ENCODE data around the gene LONP2. TPM values are rescaled to one million over a fixed set of nuclear protein-coding genes. Genes with fewer than 3 reads are reported as not detected.
"Not testable (repeated sequence)": the region's sequence is repeated elsewhere in the genome, so short reads cannot be mapped to it uniquely, and the experiment has no call there.

LONP2 gene
- polyA plus RNA-seq, 1 donor, result 90.4 TPM

DNA sequence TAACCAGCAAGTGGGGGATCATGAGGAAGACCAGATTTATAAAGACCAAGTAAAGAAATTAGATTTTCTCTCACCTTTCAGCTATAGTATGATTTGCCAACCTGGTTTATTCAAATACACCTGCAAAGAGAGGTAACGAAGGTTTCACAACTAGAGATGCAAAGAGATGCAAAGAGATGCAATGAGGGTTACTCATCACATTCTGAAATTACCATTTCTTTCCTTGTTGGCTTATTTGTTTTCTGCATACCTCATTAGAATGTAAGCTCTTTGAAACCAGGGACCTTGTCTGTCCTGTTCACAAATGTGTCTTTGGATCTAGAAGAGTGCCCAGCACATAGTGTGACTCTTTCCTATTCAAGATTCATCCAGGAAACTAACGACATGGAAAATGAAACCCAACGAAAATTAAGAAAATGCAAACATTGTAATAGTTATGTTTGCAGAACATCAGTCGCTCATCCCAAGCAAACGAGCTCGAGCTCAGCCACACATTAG, 9.0 kb upstream of the LONP2 start:
- DNase-seq, result no peak

DNA sequence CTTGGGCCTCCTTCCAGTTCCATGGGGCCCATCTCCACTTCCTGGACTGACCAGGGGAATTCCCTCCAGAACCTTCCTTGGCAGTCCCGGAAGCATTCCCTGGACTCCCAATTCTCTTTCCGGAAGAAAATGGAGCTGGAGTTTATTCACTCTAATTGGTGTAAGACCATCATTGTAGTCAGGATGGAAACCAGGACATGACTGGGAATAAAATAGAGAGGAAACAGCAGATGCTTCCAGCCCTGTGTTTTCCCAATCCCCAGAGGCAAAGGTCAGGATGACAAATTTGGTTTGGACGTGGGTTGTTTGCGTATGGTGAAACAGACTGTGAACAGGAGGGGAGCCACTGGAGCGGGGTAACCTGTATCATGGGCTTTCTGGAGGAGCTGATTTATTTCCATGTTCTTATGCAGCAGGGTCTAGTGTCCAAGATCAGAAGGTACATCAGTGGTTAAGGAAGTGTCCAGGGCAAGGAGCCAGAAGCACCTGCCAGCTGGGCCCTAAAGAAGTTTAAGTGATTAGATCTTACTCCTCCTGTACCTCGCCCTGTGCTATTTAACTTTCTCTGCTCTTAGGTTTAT, 8.5 kb upstream of the LONP2 start:
- no peak for DNase-seq

DNA sequence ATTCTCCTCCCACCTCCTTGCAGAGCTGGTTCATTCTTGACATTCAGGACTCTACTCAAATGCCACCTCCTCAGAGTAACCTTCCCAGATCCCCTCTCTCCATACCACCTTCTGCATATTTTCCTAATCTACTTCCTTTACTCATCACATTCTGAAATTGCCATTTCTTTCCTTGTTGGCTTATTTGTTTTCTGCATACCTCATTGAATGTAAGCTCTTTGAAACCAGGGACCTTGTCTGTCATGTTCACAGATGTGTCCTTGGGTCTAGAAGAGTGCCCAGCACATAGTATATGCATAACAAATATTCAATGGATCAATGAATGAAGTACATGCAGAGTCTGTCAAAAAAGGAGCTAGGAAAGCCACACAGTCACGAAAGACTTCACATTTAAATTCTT, 7.8 kb upstream of the LONP2 start:
- no peak for DNase-seq

DNA sequence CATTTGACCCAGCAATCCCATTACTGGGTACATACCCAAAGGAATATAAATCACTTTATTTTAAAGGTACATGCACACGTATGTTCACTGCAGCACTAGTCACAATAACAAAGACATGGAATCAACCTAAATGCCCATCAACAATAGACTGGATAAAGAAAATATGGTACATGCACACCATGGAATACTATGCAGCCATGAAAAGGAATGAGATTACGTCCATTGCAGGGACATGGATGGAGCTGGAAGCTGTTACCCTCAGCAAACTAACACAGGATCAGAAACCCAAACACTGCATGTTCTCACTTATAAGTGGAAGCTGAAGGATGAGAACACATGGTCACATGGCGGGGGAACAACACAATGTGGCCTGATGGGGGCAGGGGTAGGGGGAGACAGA, 4.0 kb upstream of the LONP2 start:
- DNase-seq, result not testable (repeated sequence)

DNA sequence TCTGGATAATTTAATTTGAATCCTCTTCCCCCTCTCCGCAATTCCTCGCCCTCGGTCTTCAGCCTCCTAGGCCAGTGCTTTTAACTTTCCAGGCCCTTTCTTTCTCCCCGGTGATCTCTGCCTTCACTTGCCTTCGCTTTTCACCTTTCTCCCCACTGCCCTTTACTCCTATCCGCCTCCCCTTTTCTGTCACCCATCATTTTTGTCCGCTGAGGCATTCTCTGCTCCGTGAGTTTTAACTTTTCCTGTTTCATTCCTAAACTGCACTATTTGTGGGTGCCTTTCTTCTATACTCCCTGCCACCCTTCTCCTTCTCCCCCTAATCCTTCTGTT, 729 bp downstream of the LONP2 start:
- no peak for DNase-seq

DNA sequence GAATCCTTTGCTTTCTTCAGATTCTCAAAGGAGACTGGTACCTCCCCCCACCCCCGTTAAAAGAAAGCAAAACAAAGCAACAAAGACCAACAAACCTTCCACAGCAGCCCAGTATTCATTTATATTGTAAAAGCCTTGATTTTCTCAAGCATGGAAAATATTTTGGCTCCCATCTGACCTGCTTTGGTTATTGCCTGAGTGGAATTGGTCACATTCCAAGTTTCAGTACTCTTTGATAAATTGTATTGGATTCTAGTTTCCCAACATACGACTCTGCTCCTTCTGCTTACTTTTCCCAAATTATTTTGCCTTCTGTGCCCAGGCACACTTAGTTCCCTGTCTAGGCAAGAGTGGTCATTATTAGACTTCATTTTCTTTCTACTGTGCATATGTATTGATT, 2.0 kb downstream of the LONP2 start:
- DNase-seq, result no peak

DNA sequence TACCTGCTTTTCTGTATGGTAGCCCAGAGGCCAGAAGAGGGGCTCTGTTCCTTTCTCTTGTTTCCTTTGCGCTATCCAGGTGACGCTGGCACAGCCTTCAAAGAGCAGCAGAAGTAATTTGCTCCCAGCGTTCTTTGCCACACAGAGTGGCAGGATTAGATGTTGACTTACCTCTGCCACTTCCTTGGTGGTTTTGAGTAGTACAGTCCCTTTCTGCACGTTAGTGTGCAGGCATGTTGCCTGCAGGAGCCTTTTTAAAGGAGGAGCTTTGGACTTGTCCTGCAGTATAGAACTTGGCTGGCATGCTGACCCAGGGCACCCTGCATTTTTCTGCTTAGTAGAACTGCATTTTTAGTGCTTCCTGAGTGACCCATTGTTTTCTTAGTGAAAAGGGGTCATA, 3.2 kb downstream of the LONP2 start, which contains the start of gene ABCC11:
TSS of gene ABCC11 (minus strand) at position 229 of the 400 bp plus-strand sequence. CDS start 15,618 bp downstream, outside the sequence.
- DNase-seq, result no peak

DNA sequence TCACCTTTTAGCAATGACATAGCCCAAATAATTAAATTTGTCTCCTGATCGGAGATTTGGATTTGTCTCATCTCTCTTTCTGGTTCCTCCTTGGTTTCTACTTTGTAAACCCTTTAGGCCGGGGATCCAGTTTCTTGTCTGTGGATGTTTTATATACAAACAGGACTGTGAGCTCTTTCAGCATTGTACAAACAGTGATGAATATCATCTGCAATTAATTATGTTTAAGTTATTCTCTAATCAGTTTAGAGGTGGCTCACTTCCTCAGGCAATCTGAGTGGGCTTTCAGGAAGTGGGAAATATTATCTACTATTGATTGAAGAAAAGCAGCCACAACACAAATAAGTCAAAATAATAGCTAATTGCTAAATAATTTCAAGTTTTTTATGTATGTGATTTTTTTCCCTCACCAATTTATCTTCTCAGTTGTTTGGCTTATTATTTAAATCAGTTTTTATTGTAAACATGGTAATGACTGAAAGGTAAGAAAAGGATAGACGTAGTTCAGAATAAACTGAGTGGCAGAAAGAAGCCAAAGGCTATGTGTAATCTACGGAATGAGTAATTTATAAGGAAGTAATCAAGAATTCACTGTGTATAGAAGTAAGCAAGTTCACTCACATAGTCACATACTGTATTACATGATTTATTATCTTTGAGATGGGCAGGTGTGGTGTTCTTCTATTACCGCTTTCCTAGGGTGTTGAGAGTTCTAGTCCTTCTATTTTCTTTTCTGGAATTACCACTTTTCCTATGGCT, 6.6 kb downstream of the LONP2 start:
- no peak for DNase-seq

DNA sequence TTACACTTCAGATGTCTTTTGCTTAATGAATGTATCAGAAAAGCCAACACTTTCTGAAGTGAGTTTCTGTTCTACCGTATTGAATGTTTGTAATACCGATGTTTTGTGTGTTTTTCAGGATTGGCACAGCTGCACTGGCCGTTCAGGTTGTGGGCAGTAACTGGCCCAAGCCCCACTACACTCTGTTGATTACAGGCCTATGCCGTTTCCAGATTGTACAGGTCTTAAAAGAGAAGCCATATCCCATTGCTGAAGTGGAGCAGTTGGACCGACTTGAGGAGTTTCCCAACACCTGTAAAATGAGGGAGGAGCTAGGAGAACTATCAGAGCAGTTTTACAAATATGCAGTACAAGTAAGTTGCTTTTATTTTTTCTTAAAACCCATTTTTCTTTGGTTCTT, 7.9 kb downstream of the LONP2 start:
- no peak for DNase-seq

DNA sequence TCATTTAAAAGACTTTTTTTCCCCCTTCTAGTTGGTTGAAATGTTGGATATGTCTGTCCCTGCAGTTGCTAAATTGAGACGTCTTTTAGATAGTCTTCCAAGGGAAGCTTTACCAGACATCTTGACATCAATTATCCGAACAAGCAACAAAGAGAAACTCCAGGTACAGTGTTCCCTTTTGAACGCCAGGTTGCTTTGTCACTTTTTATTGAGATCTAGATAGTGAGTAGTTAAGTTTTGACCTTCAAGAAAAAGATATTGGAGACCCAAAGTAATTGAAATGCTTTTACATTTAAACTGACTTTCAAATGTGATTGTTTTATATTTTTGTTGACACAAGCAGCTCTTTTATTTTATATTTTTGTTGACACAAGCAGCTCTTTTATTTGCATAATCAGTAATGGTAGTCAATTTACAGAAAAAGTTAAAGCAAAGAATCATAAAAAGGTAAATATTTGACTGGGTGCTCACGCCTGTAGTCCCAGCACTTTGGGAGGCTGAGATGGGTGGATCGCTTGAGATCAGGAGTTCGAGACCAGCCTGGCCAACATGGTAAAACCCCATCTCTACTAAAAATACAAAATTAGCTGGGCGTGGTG, 12.6 kb downstream of the LONP2 start:
- no peak for DNase-seq

DNA sequence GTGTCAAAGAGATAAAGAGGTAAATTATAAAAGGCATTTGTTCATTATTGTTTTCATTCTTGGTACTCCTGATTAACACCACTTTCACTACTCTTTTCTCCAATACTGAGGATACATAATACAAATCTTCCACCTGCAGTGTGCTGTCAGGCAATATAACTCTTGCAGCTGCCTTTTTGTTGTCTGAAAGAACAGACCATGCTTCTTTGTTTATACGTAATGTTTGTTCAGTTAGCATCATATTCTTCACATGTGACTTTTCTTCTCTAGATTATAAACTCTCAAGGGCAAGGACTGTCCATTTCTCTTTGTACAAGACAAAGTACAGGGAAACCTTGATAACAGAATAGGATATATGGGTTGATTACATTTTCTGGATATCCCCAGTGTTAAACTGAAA, 17.5 kb downstream of the LONP2 start:
- DNase-seq, result no peak

DNA sequence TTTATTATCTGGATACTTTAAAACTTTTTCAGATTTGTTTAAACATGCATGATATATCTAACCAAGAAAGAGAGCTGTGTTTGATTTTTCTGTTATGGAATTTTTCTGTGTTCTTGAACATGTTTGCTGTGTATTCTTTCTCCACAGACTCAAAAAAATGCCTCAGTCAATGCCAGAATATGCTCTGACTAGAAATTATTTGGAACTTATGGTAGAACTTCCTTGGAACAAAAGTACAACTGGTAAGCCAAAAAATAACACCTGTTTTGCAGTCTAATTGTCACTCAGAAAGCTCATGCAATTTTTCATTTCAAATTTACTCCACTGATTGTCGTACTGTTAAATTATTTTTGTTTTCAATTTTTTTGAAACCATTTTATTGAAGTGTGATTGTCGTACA, 18.5 kb downstream of the LONP2 start:
- no peak for DNase-seq

DNA sequence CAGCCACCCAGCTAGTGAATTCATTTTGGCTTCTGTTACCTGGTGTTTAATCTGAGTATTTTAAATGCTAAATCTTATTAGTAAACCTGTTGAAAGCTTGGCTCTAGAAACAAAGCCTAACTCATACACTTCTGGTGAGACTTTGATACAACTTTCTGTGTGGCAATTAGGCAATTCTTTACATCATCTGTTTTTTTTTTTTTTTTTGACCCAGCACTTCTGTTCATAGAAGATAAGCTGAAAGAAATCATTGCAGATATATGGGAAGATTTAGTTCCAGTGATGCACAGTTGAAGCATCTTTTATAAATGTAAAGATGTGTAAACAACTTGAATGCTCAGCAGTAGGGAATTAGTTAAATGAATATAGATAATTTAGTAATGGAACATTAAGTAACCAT, 24.9 kb downstream of the LONP2 start:
- no peak for DNase-seq

DNA sequence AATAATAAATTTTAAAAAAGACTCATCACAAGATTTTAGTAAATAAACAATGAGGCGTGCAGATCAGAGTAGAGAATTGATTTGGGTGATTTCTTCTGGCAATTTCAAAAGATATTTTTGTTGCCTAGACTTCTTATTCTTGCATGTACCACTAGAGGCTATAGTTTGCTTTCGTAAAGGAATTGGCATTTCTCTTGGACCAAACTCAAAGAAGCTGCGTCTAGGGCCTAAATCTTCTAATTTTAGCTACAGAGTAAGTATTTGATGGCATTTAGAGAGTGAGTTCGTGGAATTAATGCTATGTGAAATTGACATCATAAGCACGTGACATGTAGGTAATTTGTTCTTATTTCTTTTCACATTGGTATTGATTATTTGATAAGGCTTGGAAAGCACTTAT, 27.6 kb downstream of the LONP2 start:
- DNase-seq, result no peak

DNA sequence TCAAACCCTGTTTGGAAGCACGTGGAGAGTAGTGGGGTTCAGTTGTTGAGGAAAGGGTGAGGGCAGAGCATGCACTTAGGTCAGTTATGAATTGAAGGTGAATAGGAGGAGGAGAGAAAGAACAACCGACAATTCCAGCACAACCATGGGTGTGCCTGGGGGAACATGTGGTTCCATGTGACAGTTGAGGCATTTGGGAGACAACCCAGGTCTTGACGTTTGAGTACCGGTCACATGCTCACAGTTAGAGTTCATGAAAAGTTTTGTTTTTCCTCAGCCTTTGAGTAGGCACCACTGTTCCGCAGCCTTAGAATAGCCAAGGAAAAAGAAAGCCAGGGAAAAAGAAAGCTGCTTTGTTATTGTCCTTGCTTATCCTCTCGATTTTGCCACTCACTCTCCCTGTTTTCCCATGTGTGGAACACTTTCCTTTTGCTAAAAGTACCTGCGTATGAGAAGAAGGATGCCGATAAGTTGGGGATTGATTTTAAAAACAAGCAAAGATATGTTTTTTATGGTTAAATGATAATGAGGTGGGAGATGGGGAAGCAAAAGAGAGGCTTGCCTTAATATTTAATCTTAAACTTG, 28.8 kb downstream of the LONP2 start:
- DNase-seq, result no peak

DNA sequence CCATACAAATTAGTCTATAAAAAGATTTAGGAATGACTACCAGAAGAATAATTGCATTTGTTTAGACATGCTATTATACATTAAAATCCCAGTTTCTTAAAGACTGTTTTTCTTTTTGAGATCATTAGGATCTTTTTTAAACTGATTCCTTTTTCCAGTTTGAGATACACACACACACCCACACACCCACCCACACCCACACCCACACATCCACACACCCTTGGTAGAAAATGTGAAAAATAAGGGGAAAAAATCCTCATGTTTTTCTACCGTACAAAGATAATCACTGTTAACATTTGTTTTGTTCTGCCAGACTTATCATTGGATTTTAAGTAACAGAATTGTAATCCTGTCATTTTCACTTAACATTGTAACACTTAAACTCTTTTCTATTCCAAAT, 30.4 kb downstream of the LONP2 start:
- DNase-seq, result no peak

DNA sequence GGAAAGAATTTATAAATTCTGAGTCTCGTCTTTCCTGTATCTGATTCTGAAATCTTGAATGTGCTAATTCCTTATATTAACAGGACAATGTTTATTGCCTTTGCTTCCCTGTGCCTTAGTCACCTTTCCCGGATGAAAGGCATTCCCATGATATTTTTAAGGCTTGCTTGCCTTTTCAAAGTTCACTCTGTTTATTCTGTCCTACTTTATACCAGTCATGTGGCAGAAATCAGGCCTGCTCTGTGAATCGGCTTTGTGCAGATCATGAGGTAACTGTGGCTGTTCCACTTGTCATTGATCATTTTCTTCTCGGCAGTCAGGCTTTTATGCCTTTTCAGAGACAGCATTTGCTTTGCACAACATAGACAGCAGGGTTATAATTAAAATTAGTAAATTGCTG, 32.0 kb downstream of the LONP2 start:
- DNase-seq, result no peak

DNA sequence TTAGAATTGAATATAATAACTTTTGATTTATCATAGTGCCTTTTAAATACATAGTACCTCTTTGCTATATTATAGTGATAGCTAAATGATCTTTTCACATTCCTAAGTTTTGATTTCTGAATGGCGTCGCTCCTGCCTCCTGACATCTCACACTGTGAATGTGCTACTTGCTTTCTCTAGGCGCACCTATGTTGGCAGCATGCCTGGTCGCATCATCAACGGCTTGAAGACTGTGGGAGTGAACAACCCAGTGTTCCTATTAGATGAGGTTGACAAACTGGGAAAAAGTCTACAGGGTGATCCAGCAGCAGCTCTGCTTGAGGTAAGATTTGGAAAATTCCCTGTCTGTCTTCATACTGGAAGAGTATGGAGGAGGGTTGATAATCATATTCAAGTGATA, 33.1 kb downstream of the LONP2 start:
- DNase-seq, result no peak

DNA sequence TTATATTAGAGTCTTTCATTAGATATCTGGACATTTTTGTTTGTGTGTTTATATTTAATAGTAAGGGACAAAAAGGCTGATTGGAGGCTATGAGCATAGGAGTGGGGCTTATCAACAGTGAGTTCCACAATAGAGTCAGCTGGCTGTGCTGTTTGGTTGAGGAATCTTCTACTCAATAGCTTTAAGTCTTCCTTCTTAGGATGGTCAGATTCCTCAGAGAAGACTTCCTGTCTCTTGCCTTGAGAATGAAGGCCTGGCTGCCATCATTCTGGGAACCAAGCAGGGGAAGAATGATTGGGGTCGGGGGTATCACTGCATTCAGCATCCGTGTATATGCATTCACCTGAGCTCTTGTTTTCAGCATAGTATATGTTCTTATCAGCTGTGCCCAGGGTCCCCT, 35.1 kb downstream of the LONP2 start:
- DNase-seq, result no peak

DNA sequence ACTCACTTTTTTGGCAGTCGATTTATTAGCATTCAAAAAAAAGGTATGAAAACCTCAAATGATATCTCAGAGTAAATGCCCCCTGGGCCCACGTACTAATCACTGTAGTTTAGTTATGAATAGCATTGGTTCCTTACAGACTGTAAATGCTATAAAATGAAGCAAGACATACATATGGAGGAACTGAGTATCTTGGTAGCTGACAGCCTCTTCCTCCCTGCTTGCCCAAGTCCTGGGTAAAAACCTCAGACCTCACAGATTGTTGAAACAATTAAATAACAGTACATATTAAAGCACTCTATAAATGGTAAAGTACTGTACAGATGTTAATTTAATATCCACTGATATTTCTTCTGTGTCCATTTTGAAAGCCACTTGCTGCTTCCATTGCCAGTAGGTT, 36.4 kb downstream of the LONP2 start:
- no peak for DNase-seq

DNA sequence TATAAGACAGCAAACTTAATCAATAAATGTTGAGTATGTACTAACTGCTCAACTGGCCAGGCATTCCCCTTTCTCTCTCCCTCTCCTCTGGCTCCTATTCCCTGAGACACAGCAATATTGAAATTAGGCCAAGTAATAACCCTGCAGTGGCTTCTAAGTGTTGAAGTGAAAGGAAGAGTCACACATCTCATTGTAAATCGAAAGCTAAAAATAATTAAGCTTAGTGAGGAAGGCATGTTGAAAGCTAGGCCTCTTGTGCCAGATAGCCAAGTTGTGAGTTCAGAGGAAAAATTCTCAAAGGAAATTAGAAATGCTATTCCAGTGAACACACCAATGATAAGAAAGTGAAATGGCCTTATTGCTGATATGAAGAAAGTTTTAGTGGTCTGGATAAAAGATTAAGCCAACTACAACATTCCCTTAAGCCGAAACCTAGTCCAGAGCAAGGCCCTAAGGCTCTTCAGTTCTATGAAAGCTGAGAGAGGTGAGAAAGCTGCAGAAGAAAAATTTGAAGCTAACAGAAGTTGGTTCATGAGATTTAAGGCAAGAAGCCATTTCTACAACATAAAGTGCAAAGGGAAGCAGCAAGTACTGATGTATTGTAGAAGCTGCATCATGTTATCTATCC, 38.6 kb downstream of the LONP2 start:
- no peak for DNase-seq

DNA sequence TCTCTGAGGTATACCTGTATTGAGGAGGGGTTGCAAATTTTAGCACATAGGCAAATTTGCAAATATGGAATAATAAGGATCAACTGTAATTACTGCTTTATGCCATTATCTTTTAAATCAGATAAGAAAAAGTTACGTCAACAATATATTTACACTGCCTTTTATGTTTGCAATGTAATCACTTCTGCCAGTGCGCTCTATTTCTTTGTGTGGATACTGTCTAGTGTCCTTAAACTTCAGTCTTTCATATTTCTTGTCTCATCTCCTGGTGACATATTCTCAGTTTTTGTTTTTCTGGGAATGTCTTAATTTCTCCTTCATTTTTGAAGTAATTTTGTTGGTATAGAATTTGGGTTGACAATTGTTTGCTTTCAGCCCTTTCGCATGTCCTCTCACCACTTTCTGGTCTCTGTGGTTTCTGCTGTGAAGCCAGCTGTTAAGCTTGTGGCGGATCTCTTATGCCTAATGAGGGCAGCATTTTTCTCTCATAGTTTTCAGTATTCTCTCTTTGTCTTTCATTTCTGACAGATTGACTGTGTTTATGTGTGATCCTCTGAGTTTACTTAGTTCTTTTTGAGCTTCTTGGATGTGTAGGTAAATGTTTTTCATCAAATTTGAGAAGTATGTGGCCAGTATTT, 40.8 kb downstream of the LONP2 start:
- no peak for DNase-seq
